ENCODE data around the gene IL2RG. TPM values are rescaled to one million over a fixed set of nuclear protein-coding genes. Genes with fewer than 3 reads are reported as not detected.

IL2RG gene
- total and polyA plus RNA-seq, 2 experiments from 2014 or later, result 0.26 TPM; not detected in 1

DNA sequence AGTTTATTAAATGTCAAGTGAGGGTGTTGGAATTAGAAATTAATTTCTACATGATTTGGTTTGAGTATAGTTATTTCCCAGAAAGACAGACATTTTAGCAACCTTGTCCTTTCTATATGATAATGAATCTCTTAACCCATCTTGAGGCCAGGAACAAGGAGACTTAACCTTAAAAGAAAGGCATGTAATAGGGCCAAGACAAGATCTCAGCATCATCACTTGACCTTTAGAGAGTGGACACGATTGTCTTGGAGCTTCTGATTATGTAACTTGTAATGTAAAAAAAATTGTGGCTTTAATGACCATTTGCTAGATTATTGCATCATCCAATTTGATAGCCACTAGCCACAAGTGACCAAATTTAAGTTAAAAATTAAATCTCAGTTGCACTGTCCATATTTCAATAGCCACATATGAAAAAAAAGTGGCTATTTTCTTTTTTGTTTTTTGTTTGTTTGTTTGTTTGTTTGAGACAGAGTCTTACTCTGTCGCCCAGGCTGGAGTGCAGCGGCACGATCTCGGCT, 29.2 kb downstream of the IL2RG start (continued):
- TF ChIP-seq, protein P1, sequence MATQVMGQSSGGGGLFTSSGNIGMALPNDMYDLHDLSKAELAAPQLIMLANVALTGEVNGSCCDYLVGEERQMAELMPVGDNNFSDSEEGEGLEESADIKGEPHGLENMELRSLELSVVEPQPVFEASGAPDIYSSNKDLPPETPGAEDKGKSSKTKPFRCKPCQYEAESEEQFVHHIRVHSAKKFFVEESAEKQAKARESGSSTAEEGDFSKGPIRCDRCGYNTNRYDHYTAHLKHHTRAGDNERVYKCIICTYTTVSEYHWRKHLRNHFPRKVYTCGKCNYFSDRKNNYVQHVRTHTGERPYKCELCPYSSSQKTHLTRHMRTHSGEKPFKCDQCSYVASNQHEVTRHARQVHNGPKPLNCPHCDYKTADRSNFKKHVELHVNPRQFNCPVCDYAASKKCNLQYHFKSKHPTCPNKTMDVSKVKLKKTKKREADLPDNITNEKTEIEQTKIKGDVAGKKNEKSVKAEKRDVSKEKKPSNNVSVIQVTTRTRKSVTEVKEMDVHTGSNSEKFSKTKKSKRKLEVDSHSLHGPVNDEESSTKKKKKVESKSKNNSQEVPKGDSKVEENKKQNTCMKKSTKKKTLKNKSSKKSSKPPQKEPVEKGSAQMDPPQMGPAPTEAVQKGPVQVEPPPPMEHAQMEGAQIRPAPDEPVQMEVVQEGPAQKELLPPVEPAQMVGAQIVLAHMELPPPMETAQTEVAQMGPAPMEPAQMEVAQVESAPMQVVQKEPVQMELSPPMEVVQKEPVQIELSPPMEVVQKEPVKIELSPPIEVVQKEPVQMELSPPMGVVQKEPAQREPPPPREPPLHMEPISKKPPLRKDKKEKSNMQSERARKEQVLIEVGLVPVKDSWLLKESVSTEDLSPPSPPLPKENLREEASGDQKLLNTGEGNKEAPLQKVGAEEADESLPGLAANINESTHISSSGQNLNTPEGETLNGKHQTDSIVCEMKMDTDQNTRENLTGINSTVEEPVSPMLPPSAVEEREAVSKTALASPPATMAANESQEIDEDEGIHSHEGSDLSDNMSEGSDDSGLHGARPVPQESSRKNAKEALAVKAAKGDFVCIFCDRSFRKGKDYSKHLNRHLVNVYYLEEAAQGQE (IDR thresholded peaks at IDR 0.05; ENCODE audit: unreplicated experiment), result no peak
- TF ChIP-seq, protein P2, sequence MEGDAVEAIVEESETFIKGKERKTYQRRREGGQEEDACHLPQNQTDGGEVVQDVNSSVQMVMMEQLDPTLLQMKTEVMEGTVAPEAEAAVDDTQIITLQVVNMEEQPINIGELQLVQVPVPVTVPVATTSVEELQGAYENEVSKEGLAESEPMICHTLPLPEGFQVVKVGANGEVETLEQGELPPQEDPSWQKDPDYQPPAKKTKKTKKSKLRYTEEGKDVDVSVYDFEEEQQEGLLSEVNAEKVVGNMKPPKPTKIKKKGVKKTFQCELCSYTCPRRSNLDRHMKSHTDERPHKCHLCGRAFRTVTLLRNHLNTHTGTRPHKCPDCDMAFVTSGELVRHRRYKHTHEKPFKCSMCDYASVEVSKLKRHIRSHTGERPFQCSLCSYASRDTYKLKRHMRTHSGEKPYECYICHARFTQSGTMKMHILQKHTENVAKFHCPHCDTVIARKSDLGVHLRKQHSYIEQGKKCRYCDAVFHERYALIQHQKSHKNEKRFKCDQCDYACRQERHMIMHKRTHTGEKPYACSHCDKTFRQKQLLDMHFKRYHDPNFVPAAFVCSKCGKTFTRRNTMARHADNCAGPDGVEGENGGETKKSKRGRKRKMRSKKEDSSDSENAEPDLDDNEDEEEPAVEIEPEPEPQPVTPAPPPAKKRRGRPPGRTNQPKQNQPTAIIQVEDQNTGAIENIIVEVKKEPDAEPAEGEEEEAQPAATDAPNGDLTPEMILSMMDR (conservative IDR thresholded peaks at IDR 0.05; ENCODE audit: low read depth in 2 of 2), result no peak

DNA sequence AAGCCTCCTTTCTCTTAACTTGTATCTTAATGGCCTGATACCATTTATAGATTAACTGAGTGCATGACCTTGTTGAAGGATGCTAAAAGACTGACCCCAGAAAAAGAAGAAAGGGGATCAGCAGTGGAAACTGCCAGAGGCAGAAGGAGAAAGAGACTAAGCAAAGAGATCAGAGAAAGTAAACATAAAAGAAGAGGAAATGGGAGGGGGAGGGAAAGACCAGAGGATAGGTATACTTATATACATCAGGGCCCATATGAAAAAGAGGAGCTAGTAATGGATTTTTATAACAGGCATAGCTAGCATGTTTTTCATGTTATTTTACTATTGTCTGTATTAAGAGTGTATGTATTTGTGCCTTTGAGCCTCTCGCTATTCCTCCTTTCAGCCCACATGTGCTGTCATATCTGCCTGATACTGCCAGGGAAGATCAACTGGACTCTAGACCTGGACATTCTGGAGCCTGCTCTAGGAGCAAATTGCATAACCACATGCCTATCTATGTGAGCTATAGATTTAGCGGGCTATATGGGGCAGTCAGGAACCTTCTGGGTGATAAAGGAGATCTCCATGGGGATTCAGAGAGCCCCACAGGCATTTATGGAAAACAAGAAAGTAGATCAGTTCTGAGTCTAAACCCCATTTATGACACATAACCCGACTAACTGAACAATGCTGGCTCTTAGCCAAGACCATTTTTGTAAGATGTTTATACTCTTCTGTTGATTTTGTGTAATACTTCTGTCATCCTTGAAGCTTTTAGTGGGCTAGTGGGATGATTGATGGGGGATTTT, 29.9 kb downstream of the IL2RG start:
- Histone ChIP-seq H3K4me2 (no peak overlapping the region), H3K4me1 (ENCODE audit: insufficient read depth) (no peaks in the 10 kb centered on the region), H4K20me1 (replicated peaks; ENCODE audit: insufficient read depth) (no peaks in the 10 kb centered on the region), H3K79me2 (replicated peaks; ENCODE audit: insufficient read depth) (no peaks in the 10 kb centered on the region), H3K36me3 (ENCODE audit: insufficient read depth) (no peaks in the 10 kb centered on the region), H3K27me3 (ENCODE audit: insufficient read depth) (no peaks in the 10 kb centered on the region), H3F3A (replicated peaks; ENCODE audit: low read depth) (no peaks in the 10 kb centered on the region), H2AFZ (no peak overlapping the region), H3K4me3 (no peak overlapping the region), H3K9me2 (ENCODE audit: insufficient read depth) (no peaks in the 10 kb centered on the region), H3K27ac (ENCODE audit: low read depth) (no peak overlapping the region)
- no peaks in the 10 kb centered on the region for H3K4me1 Mint-ChIP-seq
- no peaks in the 10 kb centered on the region for H3K9me3 Mint-ChIP-seq
- no peaks in the 10 kb centered on the region for H3K27me3 Mint-ChIP-seq (ENCODE audit: insufficient read depth, low read depth, poor library complexity)
- DNase-seq (ENCODE audit: low spot score) (no peak), ATAC-seq (no peak)
- no peak overlapping the region for H3K27ac Mint-ChIP-seq
- no peaks in the 10 kb centered on the region for H3K36me3 Mint-ChIP-seq (ENCODE audit: low read depth)
- H3K4me3 Mint-ChIP-seq, result no peak overlapping the region
- TF ChIP-seq EZH2phosphoT487 (IDR thresholded peaks at IDR 0.05; ENCODE audit: unreplicated experiment) (no peak), POLR2AphosphoS5 (IDR thresholded peaks at IDR 0.05; ENCODE audit: low read depth) (no peak), ZNF114 (CRISPR knock-in tag; IDR thresholded peaks at IDR 0.05) (no peak), STAT1 (IDR thresholded peaks at IDR 0.05; ENCODE audit: unreplicated experiment) (no peak)
- TF ChIP-seq, protein P2 (conservative IDR thresholded peaks at IDR 0.05; ENCODE audit: low read depth in 2 of 2), result no peak
- TF ChIP-seq, protein P3, sequence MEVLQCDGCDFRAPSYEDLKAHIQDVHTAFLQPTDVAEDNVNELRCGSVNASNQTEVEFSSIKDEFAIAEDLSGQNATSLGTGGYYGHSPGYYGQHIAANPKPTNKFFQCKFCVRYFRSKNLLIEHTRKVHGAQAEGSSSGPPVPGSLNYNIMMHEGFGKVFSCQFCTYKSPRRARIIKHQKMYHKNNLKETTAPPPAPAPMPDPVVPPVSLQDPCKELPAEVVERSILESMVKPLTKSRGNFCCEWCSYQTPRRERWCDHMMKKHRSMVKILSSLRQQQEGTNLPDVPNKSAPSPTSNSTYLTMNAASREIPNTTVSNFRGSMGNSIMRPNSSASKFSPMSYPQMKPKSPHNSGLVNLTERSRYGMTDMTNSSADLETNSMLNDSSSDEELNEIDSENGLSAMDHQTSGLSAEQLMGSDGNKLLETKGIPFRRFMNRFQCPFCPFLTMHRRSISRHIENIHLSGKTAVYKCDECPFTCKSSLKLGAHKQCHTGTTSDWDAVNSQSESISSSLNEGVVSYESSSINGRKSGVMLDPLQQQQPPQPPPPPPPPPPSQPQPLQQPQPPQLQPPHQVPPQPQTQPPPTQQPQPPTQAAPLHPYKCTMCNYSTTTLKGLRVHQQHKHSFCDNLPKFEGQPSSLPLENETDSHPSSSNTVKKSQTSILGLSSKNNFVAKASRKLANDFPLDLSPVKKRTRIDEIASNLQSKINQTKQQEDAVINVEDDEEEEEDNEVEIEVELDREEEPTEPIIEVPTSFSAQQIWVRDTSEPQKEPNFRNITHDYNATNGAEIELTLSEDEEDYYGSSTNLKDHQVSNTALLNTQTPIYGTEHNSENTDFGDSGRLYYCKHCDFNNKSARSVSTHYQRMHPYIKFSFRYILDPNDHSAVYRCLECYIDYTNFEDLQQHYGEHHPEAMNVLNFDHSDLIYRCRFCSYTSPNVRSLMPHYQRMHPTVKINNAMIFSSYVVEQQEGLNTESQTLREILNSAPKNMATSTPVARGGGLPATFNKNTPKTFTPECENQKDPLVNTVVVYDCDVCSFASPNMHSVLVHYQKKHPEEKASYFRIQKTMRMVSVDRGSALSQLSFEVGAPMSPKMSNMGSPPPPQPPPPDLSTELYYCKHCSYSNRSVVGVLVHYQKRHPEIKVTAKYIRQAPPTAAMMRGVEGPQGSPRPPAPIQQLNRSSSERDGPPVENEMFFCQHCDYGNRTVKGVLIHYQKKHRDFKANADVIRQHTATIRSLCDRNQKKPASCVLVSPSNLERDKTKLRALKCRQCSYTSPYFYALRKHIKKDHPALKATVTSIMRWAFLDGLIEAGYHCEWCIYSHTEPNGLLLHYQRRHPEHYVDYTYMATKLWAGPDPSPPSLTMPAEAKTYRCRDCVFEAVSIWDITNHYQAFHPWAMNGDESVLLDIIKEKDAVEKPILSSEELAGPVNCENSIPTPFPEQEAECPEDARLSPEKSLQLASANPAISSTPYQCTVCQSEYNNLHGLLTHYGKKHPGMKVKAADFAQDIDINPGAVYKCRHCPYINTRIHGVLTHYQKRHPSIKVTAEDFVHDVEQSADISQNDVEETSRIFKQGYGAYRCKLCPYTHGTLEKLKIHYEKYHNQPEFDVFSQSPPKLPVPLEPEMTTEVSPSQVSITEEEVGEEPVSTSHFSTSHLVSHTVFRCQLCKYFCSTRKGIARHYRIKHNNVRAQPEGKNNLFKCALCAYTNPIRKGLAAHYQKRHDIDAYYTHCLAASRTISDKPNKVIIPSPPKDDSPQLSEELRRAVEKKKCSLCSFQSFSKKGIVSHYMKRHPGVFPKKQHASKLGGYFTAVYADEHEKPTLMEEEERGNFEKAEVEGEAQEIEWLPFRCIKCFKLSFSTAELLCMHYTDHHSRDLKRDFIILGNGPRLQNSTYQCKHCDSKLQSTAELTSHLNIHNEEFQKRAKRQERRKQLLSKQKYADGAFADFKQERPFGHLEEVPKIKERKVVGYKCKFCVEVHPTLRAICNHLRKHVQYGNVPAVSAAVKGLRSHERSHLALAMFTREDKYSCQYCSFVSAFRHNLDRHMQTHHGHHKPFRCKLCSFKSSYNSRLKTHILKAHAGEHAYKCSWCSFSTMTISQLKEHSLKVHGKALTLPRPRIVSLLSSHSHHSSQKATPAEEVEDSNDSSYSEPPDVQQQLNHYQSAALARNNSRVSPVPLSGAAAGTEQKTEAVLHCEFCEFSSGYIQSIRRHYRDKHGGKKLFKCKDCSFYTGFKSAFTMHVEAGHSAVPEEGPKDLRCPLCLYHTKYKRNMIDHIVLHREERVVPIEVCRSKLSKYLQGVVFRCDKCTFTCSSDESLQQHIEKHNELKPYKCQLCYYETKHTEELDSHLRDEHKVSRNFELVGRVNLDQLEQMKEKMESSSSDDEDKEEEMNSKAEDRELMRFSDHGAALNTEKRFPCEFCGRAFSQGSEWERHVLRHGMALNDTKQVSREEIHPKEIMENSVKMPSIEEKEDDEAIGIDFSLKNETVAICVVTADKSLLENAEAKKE (CRISPR knock-in tag; IDR thresholded peaks at IDR 0.05), result no peak
- TF ChIP-seq, protein P4, sequence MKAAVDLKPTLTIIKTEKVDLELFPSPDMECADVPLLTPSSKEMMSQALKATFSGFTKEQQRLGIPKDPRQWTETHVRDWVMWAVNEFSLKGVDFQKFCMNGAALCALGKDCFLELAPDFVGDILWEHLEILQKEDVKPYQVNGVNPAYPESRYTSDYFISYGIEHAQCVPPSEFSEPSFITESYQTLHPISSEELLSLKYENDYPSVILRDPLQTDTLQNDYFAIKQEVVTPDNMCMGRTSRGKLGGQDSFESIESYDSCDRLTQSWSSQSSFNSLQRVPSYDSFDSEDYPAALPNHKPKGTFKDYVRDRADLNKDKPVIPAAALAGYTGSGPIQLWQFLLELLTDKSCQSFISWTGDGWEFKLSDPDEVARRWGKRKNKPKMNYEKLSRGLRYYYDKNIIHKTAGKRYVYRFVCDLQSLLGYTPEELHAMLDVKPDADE (IDR thresholded peaks at IDR 0.05), result no peak

All from GM23338 (cell line).